Activated CD4-positive, alpha-beta memory T cell treated with anti-CD3 and anti-CD28 coated beads for 36 hours (primary cell): ENCODE measurements around the gene TRPM8. TPM values are rescaled to one million over a fixed set of nuclear protein-coding genes. Genes with fewer than 3 reads are reported as not detected.
"Not testable (repeated sequence)": the region's sequence is repeated elsewhere in the genome, so short reads cannot be mapped to it uniquely, and the experiment has no call there.

Experiments
- CTCF ChIA-PET: fragments of 350-600 bp; sonication (Branson Sonifier 250); formaldehyde crosslinking; loops from one replicate; lab custom pipeline; 2021; ENCODE audit warnings: antibody characterized with exemption, inconsistent platforms; lab: Charles Lee
- POLR2A ChIA-PET: fragments of 350-600 bp; sonication (Branson Sonifier 250); formaldehyde crosslinking; loops from one replicate; lab custom pipeline; 2021; ENCODE audit warnings: antibody characterized with exemption; lab: Charles Lee
- DNase-seq: peaks from one replicate; pipeline ENCODE4 v3.0.0-alpha.2; 2020
- H3K27ac Mint-ChIP-seq: one replicate; pipeline ENCODE4 v1.8.0; 2021; ENCODE audit warnings: mixed read lengths
- H3K27me3 Mint-ChIP-seq: one replicate; pipeline ENCODE4 v1.8.0; 2021; ENCODE audit warnings: mixed read lengths
- H3K36me3 Mint-ChIP-seq: one replicate; pipeline ENCODE4 v1.8.0; 2021; ENCODE audit warnings: mixed read lengths
- H3K4me1 Mint-ChIP-seq: one replicate; pipeline ENCODE4 v1.8.0; 2021; ENCODE audit warnings: low read depth, mixed read lengths
- H3K4me3 Mint-ChIP-seq: one replicate; pipeline ENCODE4 v1.8.0; 2021; ENCODE audit warnings: mild to moderate bottlenecking, mixed read lengths
- H3K9me3 Mint-ChIP-seq: one replicate; pipeline ENCODE4 v1.8.0; 2021; ENCODE audit warnings: mixed read lengths
- intact Hi-C: fragments of 100-400 bp; cut with micrococcal nuclease; formaldehyde crosslinking; loops from one replicate; pipeline ENCODE4 v1.15.1; 2023
- total RNA-seq, 2 experiments: library from RNA; stranded (reverse); gene quantifications; one replicate each; pipeline ENCODE4 v1.2.3, GENCODE V29; 2021

The TRPM8 gene
- not detected for total RNA-seq

DNA sequence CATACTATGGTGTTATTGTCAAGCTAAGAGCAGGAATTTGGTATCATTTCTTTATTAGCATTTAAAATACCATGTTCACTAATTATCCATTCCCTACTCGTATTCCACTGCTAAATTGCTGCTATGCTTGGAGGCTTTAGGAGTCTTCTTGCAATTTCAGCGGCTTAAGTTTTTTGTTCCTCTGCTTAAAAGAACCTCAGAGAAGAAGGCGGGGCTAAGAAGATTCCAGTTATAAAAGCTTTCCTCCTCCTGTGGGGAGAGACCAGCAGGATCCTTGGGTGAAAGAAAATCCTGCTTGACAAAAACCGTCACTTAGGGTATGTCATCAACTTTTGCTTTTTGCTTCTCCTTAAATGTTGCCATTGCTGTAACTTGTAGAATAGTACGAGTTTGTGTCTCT lies at the start of gene TRPM8:
TRPM8 (plus strand) TSS at position 258 of the 400 bp plus-strand sequence. CDS start 9,165 bp downstream, outside the sequence.
- H3K4me1 Mint-ChIP-seq = peaks cover 6% of the 10 kb centered on the region
- no peaks in the 10 kb centered on the region for H3K36me3 Mint-ChIP-seq
- POLR2A ChIA-PET = no interaction called here
- no peak within 1 kb of the TSS for H3K4me3 Mint-ChIP-seq
- CTCF ChIA-PET = no interaction called here
- no peaks in the 10 kb centered on the region for H3K9me3 Mint-ChIP-seq
- no peak for DNase-seq
- no peak within 1 kb of the TSS for H3K27ac Mint-ChIP-seq
- intact Hi-C loops = no loop called here
- H3K27me3 Mint-ChIP-seq = peaks cover 16% of the 10 kb centered on the region

GRCh38 chr2:233867993-233868532 lies 49.1 kb upstream of the TRPM8 start, which contains the start of gene MSL3B:
Gene MSL3B (minus strand): TSS chr2:233868386.
- peaks cover 4% of the 10 kb centered on the region for H3K4me1 Mint-ChIP-seq
- peak within 1 kb of the TSS; percentile 60 for H3K27ac Mint-ChIP-seq
- H3K36me3 Mint-ChIP-seq = peaks cover 12% of the 10 kb centered on the region
- CTCF ChIA-PET = interaction anchor here (2.6 kb wide), 1 partner anchor 11 kb away, joined by 16 read pairs; no protein-coding TSS in a partner anchor
- H3K9me3 Mint-ChIP-seq = peaks cover 21% of the 10 kb centered on the region
- DNase-seq = peak; percentile 61
- intact Hi-C loops = loop anchor here (1.0 kb wide), 1 partner anchor 14 kb away; the partner anchor contains the start of gene HJURP
- H3K4me3 Mint-ChIP-seq = peak within 1 kb of the TSS; percentile 87
- POLR2A ChIA-PET = no interaction called here
- peaks cover 20% of the 10 kb centered on the region for H3K27me3 Mint-ChIP-seq

- POLR2A ChIA-PET = no interaction called here
Observed at GRCh38 chr2:233871432-233871831, 45.7 kb upstream of the TRPM8 start.

GRCh38 chr2:233872125-233872524 lies 45.0 kb upstream of the TRPM8 start:
- POLR2A ChIA-PET, H3K4me1 Mint-ChIP-seq, intact Hi-C loops: not testable (repeated sequence)

More at GRCh38 chr2:233871432-233871831, 45.7 kb upstream of the TRPM8 start:
- Mint-ChIP-seq H3K27me3 (peaks cover 35% of the 10 kb centered on the region), H3K4me3 (no peak overlapping the region), H3K4me1 (peaks cover 3% of the 10 kb centered on the region), H3K9me3 (peaks cover 23% of the 10 kb centered on the region), H3K27ac (no peak overlapping the region), H3K36me3 (peaks cover 14% of the 10 kb centered on the region)
- intact Hi-C loops = no loop called here
- CTCF ChIA-PET = interaction anchor here (2.3 kb wide), 1 partner anchor 14 kb away, joined by 6 read pairs; no protein-coding TSS in a partner anchor
- DNase-seq = no peak

GRCh38 chr2:233882353-233882752 lies 34.8 kb upstream of the TRPM8 start:
- H3K27me3 Mint-ChIP-seq = peaks cover 23% of the 10 kb centered on the region
- H3K4me3 Mint-ChIP-seq = no peak overlapping the region
- POLR2A ChIA-PET = no interaction called here
- intact Hi-C loops = no loop called here
- peaks cover 24% of the 10 kb centered on the region for H3K9me3 Mint-ChIP-seq
- no peak for DNase-seq
- H3K4me1 Mint-ChIP-seq = no peaks in the 10 kb centered on the region
- peaks cover 5% of the 10 kb centered on the region for H3K36me3 Mint-ChIP-seq
- H3K27ac Mint-ChIP-seq = no peak overlapping the region
- CTCF ChIA-PET = no interaction called here

More at GRCh38 chr2:233872125-233872524, 45.0 kb upstream of the TRPM8 start:
- peaks cover 17% of the 10 kb centered on the region for H3K9me3 Mint-ChIP-seq
- not testable (repeated sequence) for H3K27ac Mint-ChIP-seq, DNase-seq, H3K36me3 Mint-ChIP-seq, H3K4me3 Mint-ChIP-seq
- H3K27me3 Mint-ChIP-seq = peaks cover 35% of the 10 kb centered on the region
- CTCF ChIA-PET = interaction anchor here (2.3 kb wide), 1 partner anchor 15 kb away, joined by 6 read pairs; no protein-coding TSS in a partner anchor

DNA sequence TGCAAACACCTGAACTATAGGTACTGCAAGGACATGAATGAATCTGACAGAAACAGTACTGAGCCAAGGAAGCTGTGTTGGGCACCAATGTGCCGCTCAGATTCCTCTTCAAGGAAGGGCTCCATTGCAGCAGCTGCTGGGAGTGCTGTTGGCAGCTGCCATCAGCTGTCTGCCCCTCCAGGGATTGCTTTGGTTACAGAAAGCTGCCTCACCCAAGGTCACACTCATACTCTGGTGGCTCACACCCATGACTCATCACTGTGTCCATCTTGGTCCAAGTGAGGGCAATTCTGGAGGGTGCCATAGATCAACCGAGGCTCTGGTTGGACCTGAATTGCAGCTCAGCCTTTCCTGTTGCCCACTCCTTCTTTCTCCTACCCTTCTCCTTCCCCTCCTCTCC lies 24.4 kb upstream of the TRPM8 start:
- Mint-ChIP-seq H3K9me3 (no peaks in the 10 kb centered on the region), H3K4me1 (no peaks in the 10 kb centered on the region), H3K27me3 (peaks cover 16% of the 10 kb centered on the region), H3K27ac (no peak overlapping the region), H3K4me3 (no peak overlapping the region), H3K36me3 (no peaks in the 10 kb centered on the region)
- no peak for DNase-seq
- ChIA-PET POLR2A (no interaction called here), CTCF (interaction anchor here (1.3 kb wide), 1 partner anchor 36 kb away, joined by 4 read pairs; no protein-coding TSS in a partner anchor)
- intact Hi-C loops = no loop called here

- H3K4me1 Mint-ChIP-seq = peaks cover 15% of the 10 kb centered on the region
- intact Hi-C loops, H3K36me3 Mint-ChIP-seq, POLR2A ChIA-PET, H3K4me3 Mint-ChIP-seq, H3K27ac Mint-ChIP-seq, H3K27me3 Mint-ChIP-seq, H3K9me3 Mint-ChIP-seq, CTCF ChIA-PET, DNase-seq: not testable (repeated sequence)
Observed at GRCh38 chr2:233896253-233896652, 20.9 kb upstream of the TRPM8 start.

GRCh38 chr2:233901367-233901766 lies 15.8 kb upstream of the TRPM8 start:
- no peak for DNase-seq
- H3K4me1 Mint-ChIP-seq = peaks cover 15% of the 10 kb centered on the region
- ChIA-PET CTCF (no interaction called here), POLR2A (interaction anchor here (0.6 kb wide), 1 partner anchor 14 kb away, joined by 3 read pairs; no protein-coding TSS in a partner anchor)
- no peaks in the 10 kb centered on the region for H3K9me3 Mint-ChIP-seq
- no peaks in the 10 kb centered on the region for H3K36me3 Mint-ChIP-seq
- peaks cover 11% of the 10 kb centered on the region for H3K27me3 Mint-ChIP-seq
- no peak overlapping the region for H3K27ac Mint-ChIP-seq
- intact Hi-C loops = no loop called here
- H3K4me3 Mint-ChIP-seq = no peak overlapping the region

DNA sequence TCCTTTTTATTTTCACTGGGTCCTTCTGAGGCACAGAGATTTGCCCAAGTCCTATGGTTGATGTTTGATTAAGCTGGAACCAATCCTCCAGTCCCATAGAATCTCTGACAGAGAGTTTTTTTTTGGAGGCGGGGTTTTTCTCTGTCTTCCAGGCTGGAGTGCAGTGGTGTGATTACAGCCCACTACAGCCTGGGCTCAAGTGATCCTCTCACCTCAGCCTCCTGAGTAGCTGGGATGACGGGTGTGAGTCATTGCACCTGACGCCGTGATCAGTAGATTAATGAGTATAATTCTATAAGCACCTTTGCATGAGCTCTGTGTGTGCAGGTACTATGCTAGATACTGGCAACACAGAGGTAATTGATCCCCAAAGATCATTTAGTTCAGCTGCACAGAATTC lies 15.3 kb upstream of the TRPM8 start:
- Mint-ChIP-seq H3K4me1 (peaks cover 15% of the 10 kb centered on the region), H3K27ac (no peak overlapping the region), H3K9me3 (no peaks in the 10 kb centered on the region), H3K4me3 (no peak overlapping the region), H3K27me3 (peaks cover 12% of the 10 kb centered on the region), H3K36me3 (no peaks in the 10 kb centered on the region)
- ChIA-PET CTCF (no interaction called here), POLR2A (no interaction called here)
- intact Hi-C loops = no loop called here
- DNase-seq = no peak

DNA sequence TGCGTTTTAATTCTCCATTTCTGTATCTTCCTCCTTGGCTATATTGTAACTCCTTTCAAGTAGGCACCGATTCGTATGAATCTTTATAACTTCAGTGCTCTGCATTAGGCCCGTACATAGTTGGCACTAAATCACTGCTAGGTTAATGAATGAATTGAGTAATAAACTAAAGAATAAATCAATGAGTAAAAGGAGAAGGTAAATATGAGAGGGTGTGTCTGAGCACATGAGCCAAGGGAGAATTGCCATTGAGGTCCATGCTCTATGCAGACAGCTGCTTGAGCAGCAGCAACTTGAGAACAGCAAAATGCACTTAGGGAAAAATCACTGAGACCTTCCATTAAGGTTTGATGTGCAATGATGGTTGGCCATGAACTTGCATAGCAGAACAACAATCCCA lies 11.2 kb upstream of the TRPM8 start:
- ChIA-PET CTCF (no interaction called here), POLR2A (no interaction called here)
- intact Hi-C loops = no loop called here

GRCh38 chr2:233907627-233908026 lies 9.5 kb upstream of the TRPM8 start:
- peaks cover 18% of the 10 kb centered on the region for H3K27me3 Mint-ChIP-seq

More for the DNA sequence above, 11.2 kb upstream of the TRPM8 start:
- DNase-seq = no peak
- Mint-ChIP-seq H3K4me3 (no peak overlapping the region), H3K27me3 (peaks cover 18% of the 10 kb centered on the region), H3K36me3 (no peaks in the 10 kb centered on the region), H3K4me1 (no peaks in the 10 kb centered on the region), H3K27ac (no peak overlapping the region), H3K9me3 (no peaks in the 10 kb centered on the region)

DNA sequence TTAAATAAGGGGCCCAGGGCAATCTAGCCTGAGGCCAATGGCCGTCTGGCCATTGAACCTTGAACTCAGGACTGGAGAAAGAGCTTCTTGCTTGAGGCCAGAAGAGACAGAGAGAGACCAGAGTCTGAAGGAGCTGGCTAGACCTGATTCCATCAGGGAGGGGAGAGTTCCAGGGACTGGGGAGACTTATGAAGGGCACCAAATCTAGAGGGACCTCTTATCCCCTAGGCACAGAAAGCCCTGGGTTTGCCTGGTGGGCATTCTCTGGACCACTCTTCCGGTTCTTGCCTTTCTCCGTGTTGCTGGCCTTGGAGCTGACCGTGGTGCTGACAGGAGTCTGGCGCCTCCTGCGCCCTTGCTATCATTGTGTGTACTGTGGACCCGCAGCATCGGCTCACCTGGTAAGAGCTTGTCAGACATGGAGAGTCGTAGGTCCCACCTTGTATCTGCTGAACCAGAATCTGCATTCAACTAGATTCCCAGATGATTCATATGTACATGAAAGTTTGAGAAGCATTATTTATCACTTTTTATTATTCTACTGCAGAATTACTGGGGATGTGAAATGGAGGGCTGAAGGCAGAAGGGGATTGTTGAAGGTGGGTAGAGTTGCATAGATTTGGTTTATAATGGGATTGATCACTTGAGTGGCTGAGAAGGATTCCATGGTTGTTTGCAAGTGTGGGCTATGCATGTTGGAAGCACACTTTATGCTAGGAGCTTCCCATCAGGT lies 4.3 kb upstream of the TRPM8 start:
- POLR2A ChIA-PET = no interaction called here
- Mint-ChIP-seq H3K9me3 (no peaks in the 10 kb centered on the region), H3K27me3 (peaks cover 9% of the 10 kb centered on the region), H3K36me3 (no peaks in the 10 kb centered on the region), H3K4me1 (no peaks in the 10 kb centered on the region), H3K27ac (no peak overlapping the region), H3K4me3 (no peak overlapping the region)
- CTCF ChIA-PET = no interaction called here
- peak; percentile 37 for DNase-seq
- intact Hi-C loops = no loop called here

More at GRCh38 chr2:233907627-233908026, 9.5 kb upstream of the TRPM8 start:
- no peaks in the 10 kb centered on the region for H3K36me3 Mint-ChIP-seq
- no peak for DNase-seq
- no peak overlapping the region for H3K27ac Mint-ChIP-seq
- no peaks in the 10 kb centered on the region for H3K4me1 Mint-ChIP-seq
- CTCF ChIA-PET = no interaction called here
- H3K9me3 Mint-ChIP-seq = no peaks in the 10 kb centered on the region
- intact Hi-C loops = no loop called here
- H3K4me3 Mint-ChIP-seq = no peak overlapping the region
- POLR2A ChIA-PET = no interaction called here
